Prostate gland (tissue), 2 donors: Measurements from ENCODE around the gene SCCPDH.
"Not testable (repeated sequence)": the region's sequence is repeated elsewhere in the genome, so short reads cannot be mapped to it uniquely, and the experiment has no call there.

Experiments used
- POLR2A ChIP-seq: fragments of 450-650 bp; IDR thresholded peaks from one replicate; pipeline ENCODE4 v1.6.1; 2016; ENCODE audit warnings: antibody characterized with exemption, mild to moderate bottlenecking
- POLR2AphosphoS5 ChIP-seq: sonication (generic); formaldehyde crosslinking; IDR thresholded peaks from one replicate; pipeline ENCODE4 v1.6.1; 2017; ENCODE audit warnings: antibody characterized with exemption
- TF ChIP-seq, protein P1 (sequence below), 4 experiments: fragments of 200-600 bp in 2 of 4; fragments of 450-650 bp in 2 of 4; sonication (generic) in 2 of 4; IDR thresholded peaks; 1 replicate in 3 of 4; 2 replicates in 1 of 4; pipeline ENCODE4 v1.5.1; 2016 to 2019; ENCODE audit warnings: antibody characterized with exemption in 4 of 4, mild to moderate bottlenecking in 2 of 4, moderate library complexity in 2 of 4

DNA sequence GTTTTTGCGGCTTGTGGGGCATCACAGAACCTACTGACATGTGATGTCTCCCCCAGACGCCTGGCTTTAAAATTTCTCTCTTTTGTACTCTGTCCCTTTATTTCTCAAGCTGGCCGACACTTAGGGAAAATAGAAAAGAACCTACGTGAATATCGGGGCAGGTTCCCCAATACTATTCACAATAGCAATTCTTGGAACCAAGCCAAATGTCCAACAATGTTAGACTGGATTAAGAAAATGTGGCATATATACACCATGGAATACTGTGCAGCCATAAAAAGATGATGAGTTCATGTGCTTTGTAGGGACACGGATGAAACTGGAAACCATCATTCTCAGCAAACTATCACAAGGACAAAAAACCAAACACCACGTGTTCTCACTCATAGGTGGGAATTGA, 3.4 kb upstream of the SCCPDH start:
- TF ChIP-seq POLR2AphosphoS5, POLR2A: not testable (repeated sequence)
- TF ChIP-seq, protein P1, sequence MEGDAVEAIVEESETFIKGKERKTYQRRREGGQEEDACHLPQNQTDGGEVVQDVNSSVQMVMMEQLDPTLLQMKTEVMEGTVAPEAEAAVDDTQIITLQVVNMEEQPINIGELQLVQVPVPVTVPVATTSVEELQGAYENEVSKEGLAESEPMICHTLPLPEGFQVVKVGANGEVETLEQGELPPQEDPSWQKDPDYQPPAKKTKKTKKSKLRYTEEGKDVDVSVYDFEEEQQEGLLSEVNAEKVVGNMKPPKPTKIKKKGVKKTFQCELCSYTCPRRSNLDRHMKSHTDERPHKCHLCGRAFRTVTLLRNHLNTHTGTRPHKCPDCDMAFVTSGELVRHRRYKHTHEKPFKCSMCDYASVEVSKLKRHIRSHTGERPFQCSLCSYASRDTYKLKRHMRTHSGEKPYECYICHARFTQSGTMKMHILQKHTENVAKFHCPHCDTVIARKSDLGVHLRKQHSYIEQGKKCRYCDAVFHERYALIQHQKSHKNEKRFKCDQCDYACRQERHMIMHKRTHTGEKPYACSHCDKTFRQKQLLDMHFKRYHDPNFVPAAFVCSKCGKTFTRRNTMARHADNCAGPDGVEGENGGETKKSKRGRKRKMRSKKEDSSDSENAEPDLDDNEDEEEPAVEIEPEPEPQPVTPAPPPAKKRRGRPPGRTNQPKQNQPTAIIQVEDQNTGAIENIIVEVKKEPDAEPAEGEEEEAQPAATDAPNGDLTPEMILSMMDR (IDR thresholded peaks at IDR 0.05): not testable (repeated sequence)
